Fibroblast of mammary gland (primary cell): ENCODE data around the gene CACNA2D3.

Experiments
- DNase-seq: peaks from one replicate; pipeline ENCODE4 v3.0.0-alpha.2; 2010; ENCODE audit warnings: low read depth
- H3K4me3 ChIP-seq: 2 replicates; pipeline ENCODE4 v1.5.1; 2011; ENCODE audit warnings: low read depth, mild to moderate bottlenecking, low read length, moderate library complexity; ENCODE audit not compliant: control insufficient read depth
- CTCF ChIP-seq: conservative IDR thresholded peaks from 2 replicates; pipeline ENCODE4 v1.5.1; 2011; ENCODE audit warnings: low read depth, low read length, inconsistent platforms; ENCODE audit not compliant: control insufficient read depth, insufficient read depth

Gene CACNA2D3

GRCh38 chr3:54353546-54353945 is 231.2 kb downstream of the CACNA2D3 start:
- no peak for TF ChIP-seq CTCF
- DNase-seq: no peak
- no peak overlapping the region for H3K4me3 ChIP-seq

GRCh38 chr3:54353946-54354345 is 231.6 kb downstream of the CACNA2D3 start:
- H3K4me3 ChIP-seq: no peak overlapping the region
- no peak for DNase-seq
- no peak for TF ChIP-seq CTCF

- no peak overlapping the region for H3K4me3 ChIP-seq
- no peak for TF ChIP-seq CTCF
- DNase-seq: no peak
Measured at GRCh38 chr3:54355800-54356199, 233.4 kb downstream of the CACNA2D3 start.

GRCh38 chr3:54356261-54357045 is 234.1 kb downstream of the CACNA2D3 start:
- peak; percentile 2 for DNase-seq
- TF ChIP-seq CTCF: no peak
- H3K4me3 ChIP-seq: no peak overlapping the region

- no peak overlapping the region for H3K4me3 ChIP-seq
- DNase-seq: peak; percentile 2
- no peak for TF ChIP-seq CTCF
Measured at GRCh38 chr3:54357301-54357700, 234.9 kb downstream of the CACNA2D3 start.

- no peak for TF ChIP-seq CTCF
- no peak overlapping the region for H3K4me3 ChIP-seq
- DNase-seq: peak; percentile 2
Measured at GRCh38 chr3:54358316-54358715, 236.0 kb downstream of the CACNA2D3 start.

GRCh38 chr3:54358969-54359694 is 236.8 kb downstream of the CACNA2D3 start:
- H3K4me3 ChIP-seq: no peak overlapping the region
- no peak for DNase-seq
- no peak for TF ChIP-seq CTCF
